Measurements from ENCODE around the gene CDR2. TPM values are rescaled to one million over a fixed set of nuclear protein-coding genes. Genes with fewer than 3 reads are reported as not detected.

Gene CDR2
- polyA plus RNA-seq, 3 donors = 2.5 to 5.9 (median 4.8) TPM

- Mint-ChIP-seq H3K4me3 (no peak overlapping the region), H3K27me3 (ENCODE audit: low read depth in 3 of 3) (peaks cover 0 to 2% (median 0%) of the 10 kb centered on the region in 3 donors), H3K36me3 (peaks cover 67 to 83% of the 10 kb centered on the region in 2 donors), H3K4me1 (peaks cover 13% of the 10 kb centered on the region), H3K27ac (peak overlapping the region in 1 of 7 donors; percentile 70), H3K9me3 (no peaks in the 10 kb centered on the region)
- peaks cover 8 to 9% of the 10 kb centered on the region in 2 donors for H3K4me1 ChIP-seq (ENCODE audit: control insufficient read depth in 1 of 2, insufficient read depth in 2 of 2, low read length in 2 of 2)
- WGBS (ENCODE audit: insufficient coverage) = 97% methylated on average over 8 of the region's 10 CpGs
- TF ChIP-seq, protein P1, sequence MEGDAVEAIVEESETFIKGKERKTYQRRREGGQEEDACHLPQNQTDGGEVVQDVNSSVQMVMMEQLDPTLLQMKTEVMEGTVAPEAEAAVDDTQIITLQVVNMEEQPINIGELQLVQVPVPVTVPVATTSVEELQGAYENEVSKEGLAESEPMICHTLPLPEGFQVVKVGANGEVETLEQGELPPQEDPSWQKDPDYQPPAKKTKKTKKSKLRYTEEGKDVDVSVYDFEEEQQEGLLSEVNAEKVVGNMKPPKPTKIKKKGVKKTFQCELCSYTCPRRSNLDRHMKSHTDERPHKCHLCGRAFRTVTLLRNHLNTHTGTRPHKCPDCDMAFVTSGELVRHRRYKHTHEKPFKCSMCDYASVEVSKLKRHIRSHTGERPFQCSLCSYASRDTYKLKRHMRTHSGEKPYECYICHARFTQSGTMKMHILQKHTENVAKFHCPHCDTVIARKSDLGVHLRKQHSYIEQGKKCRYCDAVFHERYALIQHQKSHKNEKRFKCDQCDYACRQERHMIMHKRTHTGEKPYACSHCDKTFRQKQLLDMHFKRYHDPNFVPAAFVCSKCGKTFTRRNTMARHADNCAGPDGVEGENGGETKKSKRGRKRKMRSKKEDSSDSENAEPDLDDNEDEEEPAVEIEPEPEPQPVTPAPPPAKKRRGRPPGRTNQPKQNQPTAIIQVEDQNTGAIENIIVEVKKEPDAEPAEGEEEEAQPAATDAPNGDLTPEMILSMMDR (IDR thresholded peaks at IDR 0.05) = no peak
- no peak overlapping the region for H2AFZ ChIP-seq (ENCODE audit: insufficient read depth, low read depth, low read length, poor library complexity, severe bottlenecking)
- no peak overlapping the region for H3K4me3 ChIP-seq (replicated peaks in 1 of 3; ENCODE audit: low read depth in 2 of 3, low read length in 3 of 3)
- H3K4me2 ChIP-seq (replicated peaks; ENCODE audit: extremely low read depth, low read length, poor library complexity, severe bottlenecking) = no peak overlapping the region
- no peak overlapping the region for H3K27ac ChIP-seq (ENCODE audit: low read depth in 1 of 2, low read length in 2 of 2)
- intact Hi-C loops (cut with micrococcal nuclease) = loop anchor here in 1 of 2 donors (10.0 kb wide), 2 partner anchors 47 to 87 kb away; partner anchors contain the start of gene CDR2
- H3K27me3 ChIP-seq (ENCODE audit: control insufficient read depth in 2 of 2, insufficient read depth in 2 of 2, low read length in 2 of 2) = no peaks in the 10 kb centered on the region
- H3K9ac ChIP-seq (ENCODE audit: insufficient read depth, low read length, poor library complexity, severe bottlenecking) = no peak overlapping the region
- peaks cover 74 to 85% of the 10 kb centered on the region in 2 donors for H3K36me3 ChIP-seq (replicated peaks in 1 of 2; ENCODE audit: control insufficient read depth in 1 of 2, insufficient read depth in 2 of 2, low read length in 2 of 2)
- no peaks in the 10 kb centered on the region for H3K9me3 ChIP-seq (replicated peaks in 1 of 2; ENCODE audit: control insufficient read depth in 1 of 2, insufficient read depth in 1 of 2, low read length in 2 of 2)
- no peaks in the 10 kb centered on the region for H4K20me1 ChIP-seq (ENCODE audit: insufficient read depth, low read length)
- no peaks in the 10 kb centered on the region for H3K79me2 ChIP-seq (ENCODE audit: insufficient read depth, low read length)
- DNase-seq = no peak
These were observed 46.2 kb downstream of the CDR2 start for GRCh38 chr16:22328081-22328725.

DNA sequence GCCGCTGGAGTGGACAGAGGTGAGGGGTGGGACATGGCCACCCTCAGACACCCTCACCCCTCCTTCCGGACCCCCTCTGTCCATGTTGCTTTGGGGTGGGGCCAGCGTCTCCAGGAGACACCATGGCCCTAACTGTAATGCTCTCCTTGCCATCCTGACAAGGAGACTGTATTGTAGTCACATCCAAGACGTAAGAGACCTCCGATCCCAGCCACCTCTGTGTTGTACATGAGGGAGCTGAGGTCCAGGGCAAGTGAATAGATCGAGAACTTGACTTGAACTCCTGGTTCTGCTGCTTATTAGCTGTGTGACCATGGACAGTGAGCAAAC, 47.0 kb downstream of the CDR2 start:
- no peak overlapping the region for H2AFZ ChIP-seq (ENCODE audit: insufficient read depth, low read depth, low read length, poor library complexity, severe bottlenecking)
- Mint-ChIP-seq H3K9me3 (no peaks in the 10 kb centered on the region), H3K27ac (no peak overlapping the region), H3K4me1 (peaks cover 13% of the 10 kb centered on the region), H3K27me3 (ENCODE audit: low read depth in 3 of 3) (peaks cover 0 to 2% (median 0%) of the 10 kb centered on the region in 3 donors), H3K4me3 (no peak overlapping the region), H3K36me3 (peaks cover 66 to 86% of the 10 kb centered on the region in 2 donors)
- H3K9ac ChIP-seq (ENCODE audit: insufficient read depth, low read length, poor library complexity, severe bottlenecking) = no peak overlapping the region
- H3K36me3 ChIP-seq (replicated peaks in 1 of 2; ENCODE audit: control insufficient read depth in 1 of 2, insufficient read depth in 2 of 2, low read length in 2 of 2) = peaks cover 76 to 86% of the 10 kb centered on the region in 2 donors
- H3K4me1 ChIP-seq (ENCODE audit: control insufficient read depth in 1 of 2, insufficient read depth in 2 of 2, low read length in 2 of 2) = peaks cover 8 to 9% of the 10 kb centered on the region in 2 donors
- H3K4me2 ChIP-seq (replicated peaks; ENCODE audit: extremely low read depth, low read length, poor library complexity, severe bottlenecking) = no peak overlapping the region
- 100% methylated on average over 3 of the region's 6 CpGs for WGBS (ENCODE audit: insufficient coverage)
- no peaks in the 10 kb centered on the region for H3K79me2 ChIP-seq (ENCODE audit: insufficient read depth, low read length)
- intact Hi-C loops (cut with micrococcal nuclease) = loop anchor here in 1 of 2 donors (10.0 kb wide), 2 partner anchors 47 to 87 kb away; partner anchors contain the start of gene CDR2
- H3K9me3 ChIP-seq (replicated peaks in 1 of 2; ENCODE audit: control insufficient read depth in 1 of 2, insufficient read depth in 1 of 2, low read length in 2 of 2) = no peaks in the 10 kb centered on the region
- H3K27ac ChIP-seq (ENCODE audit: low read depth in 1 of 2, low read length in 2 of 2) = no peak overlapping the region
- H4K20me1 ChIP-seq (ENCODE audit: insufficient read depth, low read length) = no peaks in the 10 kb centered on the region
- H3K27me3 ChIP-seq (ENCODE audit: control insufficient read depth in 2 of 2, insufficient read depth in 2 of 2, low read length in 2 of 2) = no peaks in the 10 kb centered on the region
- TF ChIP-seq, protein P1 (IDR thresholded peaks at IDR 0.05) = no peak
- no peak for DNase-seq
- no peak overlapping the region for H3K4me3 ChIP-seq (replicated peaks in 1 of 3; ENCODE audit: low read depth in 2 of 3, low read length in 3 of 3)
